IPS-15b (cell line): ENCODE data around the gene PHC1.

ENCODE experiments used
- H3K27me3 ChIP-seq: one replicate; pipeline ENCODE4 v1.6.1; 2013; ENCODE audit warnings: low read length; ENCODE audit not compliant: control insufficient read depth, insufficient read depth
- H3K36me3 ChIP-seq: one replicate; pipeline ENCODE4 v1.6.1; 2013; ENCODE audit warnings: low read length; ENCODE audit not compliant: control insufficient read depth, insufficient read depth
- H3K4me1 ChIP-seq: one replicate; pipeline ENCODE4 v1.6.1; 2013; ENCODE audit warnings: mild to moderate bottlenecking, low read length; ENCODE audit not compliant: control insufficient read depth, insufficient read depth
- H3K4me3 ChIP-seq: one replicate; pipeline ENCODE4 v1.5.1; 2013; ENCODE audit warnings: low read depth, low read length
- H3K9ac ChIP-seq: one replicate; pipeline ENCODE4 v1.6.1; 2013; ENCODE audit warnings: low read depth, mild to moderate bottlenecking, low read length
- H3K9me3 ChIP-seq: one replicate; pipeline ENCODE4 v1.6.1; 2013; ENCODE audit warnings: mild to moderate bottlenecking, low read length; ENCODE audit not compliant: control insufficient read depth, insufficient read depth

PHC1 gene

GRCh38 chr12:8953773-8954402 is 39.6 kb downstream of the PHC1 start:
- Histone ChIP-seq H3K27me3 (no peaks in the 10 kb centered on the region), H3K4me3 (no peak overlapping the region), H3K4me1 (no peaks in the 10 kb centered on the region), H3K9ac (no peak overlapping the region), H3K36me3 (peaks cover 5% of the 10 kb centered on the region), H3K9me3 (peaks cover 6% of the 10 kb centered on the region)

DNA sequence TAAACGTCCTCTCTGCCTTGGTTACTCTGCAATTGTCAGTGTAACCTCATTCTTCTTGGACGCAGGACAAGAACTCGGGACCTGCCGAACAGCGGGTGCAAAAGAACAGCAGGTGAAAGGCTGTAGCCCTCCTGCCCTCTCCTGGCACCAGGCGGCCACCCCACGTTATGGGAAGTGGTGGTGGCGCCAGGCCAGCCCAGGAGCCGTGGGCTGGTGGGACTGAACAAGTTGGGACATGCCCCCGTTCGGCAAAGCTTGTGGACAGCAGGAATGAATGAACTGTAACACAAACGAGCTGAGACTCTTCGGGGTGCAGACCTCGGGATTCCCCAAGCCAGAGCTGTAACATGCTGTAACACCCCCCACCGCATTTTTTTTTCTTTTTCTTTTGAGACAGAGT is 41.8 kb downstream of the PHC1 start:
- Histone ChIP-seq H3K27me3 (no peaks in the 10 kb centered on the region), H3K9me3 (peaks cover 6% of the 10 kb centered on the region), H3K4me3 (no peak overlapping the region), H3K4me1 (no peaks in the 10 kb centered on the region), H3K9ac (no peak overlapping the region), H3K36me3 (peaks cover 5% of the 10 kb centered on the region)

DNA sequence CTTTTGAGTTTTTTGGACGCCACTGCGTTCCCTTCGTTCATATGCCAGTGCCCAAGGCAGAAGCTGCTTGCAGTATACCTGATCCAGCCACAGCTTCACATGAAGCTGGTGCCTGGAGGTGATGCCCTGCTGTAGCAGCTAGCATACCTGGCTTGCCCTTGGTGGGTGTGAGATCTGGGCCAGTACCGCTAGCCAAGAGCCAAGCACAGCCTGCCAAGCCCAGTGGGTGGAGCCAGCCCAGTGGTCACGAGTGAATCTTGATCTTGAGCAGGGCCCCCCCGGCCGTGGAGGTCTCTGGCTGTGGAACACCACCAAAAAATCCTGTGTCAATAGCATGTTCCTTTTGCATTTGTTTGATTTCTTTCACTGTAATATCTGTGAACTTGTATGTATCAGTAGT is 42.5 kb downstream of the PHC1 start:
- H3K9me3 ChIP-seq, result peaks cover 6% of the 10 kb centered on the region
- H3K9ac ChIP-seq, result no peak overlapping the region
- no peak overlapping the region for H3K4me3 ChIP-seq
- H3K36me3 ChIP-seq, result peaks cover 5% of the 10 kb centered on the region
- H3K4me1 ChIP-seq, result no peaks in the 10 kb centered on the region
- no peaks in the 10 kb centered on the region for H3K27me3 ChIP-seq

GRCh38 chr12:8957561-8957960 is 43.3 kb downstream of the PHC1 start:
- no peaks in the 10 kb centered on the region for H3K27me3 ChIP-seq
- H3K9ac ChIP-seq, result no peak overlapping the region
- peaks cover 6% of the 10 kb centered on the region for H3K9me3 ChIP-seq
- H3K4me1 ChIP-seq, result no peaks in the 10 kb centered on the region
- H3K36me3 ChIP-seq, result peaks cover 5% of the 10 kb centered on the region
- no peak overlapping the region for H3K4me3 ChIP-seq

- no peak overlapping the region for H3K9ac ChIP-seq
- no peaks in the 10 kb centered on the region for H3K4me1 ChIP-seq
- no peaks in the 10 kb centered on the region for H3K27me3 ChIP-seq
- peaks cover 5% of the 10 kb centered on the region for H3K36me3 ChIP-seq
- no peak overlapping the region for H3K4me3 ChIP-seq
- peaks cover 6% of the 10 kb centered on the region for H3K9me3 ChIP-seq
Measured at GRCh38 chr12:8958066-8958465, 43.8 kb downstream of the PHC1 start.

DNA sequence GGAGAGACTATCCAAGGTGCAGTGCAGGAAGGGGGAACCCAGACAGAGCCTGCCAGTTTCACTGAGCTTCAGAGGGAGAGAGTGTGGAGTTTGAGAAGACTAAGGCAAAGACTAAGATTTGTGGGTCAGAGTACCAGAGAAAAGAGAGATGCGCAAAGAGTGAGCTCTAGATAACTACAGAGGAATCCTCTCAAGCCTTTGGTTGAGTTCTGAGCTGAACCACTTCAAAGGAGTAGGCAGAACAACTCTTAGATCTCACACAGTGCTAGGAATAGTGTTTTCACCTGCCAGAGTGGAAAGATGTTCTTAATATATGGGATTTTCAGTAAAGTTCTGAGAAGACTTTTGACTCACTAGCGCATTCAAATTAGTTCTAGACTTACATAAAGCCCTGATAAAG is 45.9 kb downstream of the PHC1 start:
- Histone ChIP-seq H3K4me3 (no peak overlapping the region), H3K36me3 (peaks cover 5% of the 10 kb centered on the region), H3K9me3 (peaks cover 6% of the 10 kb centered on the region), H3K9ac (no peak overlapping the region), H3K4me1 (no peaks in the 10 kb centered on the region), H3K27me3 (no peaks in the 10 kb centered on the region)

- Histone ChIP-seq H3K27me3 (no peaks in the 10 kb centered on the region), H3K4me1 (no peaks in the 10 kb centered on the region), H3K9me3 (no peaks in the 10 kb centered on the region), H3K4me3 (no peak overlapping the region), H3K36me3 (no peaks in the 10 kb centered on the region), H3K9ac (no peak overlapping the region)
Measured at GRCh38 chr12:8968761-8969160, 54.5 kb downstream of the PHC1 start.

DNA sequence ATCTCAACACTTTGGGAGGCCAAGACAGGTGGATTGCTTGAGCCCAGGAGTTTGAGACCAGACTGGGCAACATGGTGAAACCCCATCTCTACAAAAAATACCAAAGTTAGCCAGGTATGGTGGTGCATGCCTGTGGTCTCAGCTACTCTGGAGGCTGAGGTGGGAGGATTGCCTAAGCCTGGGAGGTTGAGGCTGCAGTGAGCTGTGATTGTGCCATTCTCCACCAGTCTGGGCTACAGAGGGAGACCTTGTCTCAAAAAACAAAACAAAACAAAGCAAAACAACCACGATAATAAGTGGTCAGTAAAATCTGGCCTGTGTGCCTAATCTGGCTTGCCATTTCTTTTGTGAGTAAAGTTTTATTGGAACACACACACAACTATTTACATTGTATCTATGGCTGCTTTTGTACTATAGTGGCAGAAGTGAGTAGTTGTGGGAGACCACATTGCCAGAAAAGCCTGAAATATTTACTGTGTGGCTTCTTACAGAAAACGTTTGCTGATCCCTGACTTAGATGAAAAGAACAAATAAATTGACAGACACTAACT is 55.6 kb downstream of the PHC1 start:
- H3K9me3 ChIP-seq, result no peaks in the 10 kb centered on the region
- no peak overlapping the region for H3K9ac ChIP-seq
- H3K4me3 ChIP-seq, result no peak overlapping the region
- H3K27me3 ChIP-seq, result no peaks in the 10 kb centered on the region
- no peaks in the 10 kb centered on the region for H3K36me3 ChIP-seq
- H3K4me1 ChIP-seq, result no peaks in the 10 kb centered on the region

- Histone ChIP-seq H3K9ac (no peak overlapping the region), H3K9me3 (no peaks in the 10 kb centered on the region), H3K36me3 (no peaks in the 10 kb centered on the region), H3K4me1 (no peaks in the 10 kb centered on the region), H3K4me3 (no peak overlapping the region), H3K27me3 (no peaks in the 10 kb centered on the region)
Measured at GRCh38 chr12:8970432-8970831, 56.1 kb downstream of the PHC1 start.

GRCh38 chr12:8980137-8980536 is 65.8 kb downstream of the PHC1 start:
- Histone ChIP-seq H3K4me1 (no peaks in the 10 kb centered on the region), H3K4me3 (no peak overlapping the region), H3K36me3 (no peaks in the 10 kb centered on the region), H3K27me3 (no peaks in the 10 kb centered on the region), H3K9ac (no peak overlapping the region), H3K9me3 (no peaks in the 10 kb centered on the region)

DNA sequence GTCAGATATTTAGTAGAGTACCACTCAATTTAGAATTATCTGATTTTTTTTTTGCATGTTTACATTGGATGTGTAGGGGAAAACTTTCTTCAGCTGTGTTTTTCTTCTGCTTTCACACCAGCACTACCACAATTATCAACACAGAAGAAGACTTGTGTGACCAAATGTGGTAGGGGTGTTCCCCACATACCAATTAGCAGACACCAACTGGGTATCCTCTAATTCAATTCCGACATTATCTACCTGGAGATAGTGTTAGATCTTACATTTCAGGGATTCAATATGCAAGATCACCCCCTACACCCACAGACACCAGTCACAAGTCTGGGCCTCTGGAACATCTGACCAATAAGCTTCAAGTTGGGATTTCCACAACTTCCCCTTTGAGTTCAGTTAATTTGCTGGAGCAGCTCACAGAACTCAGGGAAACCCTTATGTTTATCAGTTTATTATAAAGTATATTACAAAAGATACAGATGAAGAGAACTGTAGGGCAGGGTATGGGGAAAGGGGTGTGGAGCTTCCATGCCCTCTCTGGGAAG is 71.0 kb downstream of the PHC1 start:
- H3K4me3 ChIP-seq, result no peak overlapping the region
- no peaks in the 10 kb centered on the region for H3K9me3 ChIP-seq
- H3K27me3 ChIP-seq, result no peaks in the 10 kb centered on the region
- no peaks in the 10 kb centered on the region for H3K36me3 ChIP-seq
- no peaks in the 10 kb centered on the region for H3K4me1 ChIP-seq
- H3K9ac ChIP-seq, result no peak overlapping the region

DNA sequence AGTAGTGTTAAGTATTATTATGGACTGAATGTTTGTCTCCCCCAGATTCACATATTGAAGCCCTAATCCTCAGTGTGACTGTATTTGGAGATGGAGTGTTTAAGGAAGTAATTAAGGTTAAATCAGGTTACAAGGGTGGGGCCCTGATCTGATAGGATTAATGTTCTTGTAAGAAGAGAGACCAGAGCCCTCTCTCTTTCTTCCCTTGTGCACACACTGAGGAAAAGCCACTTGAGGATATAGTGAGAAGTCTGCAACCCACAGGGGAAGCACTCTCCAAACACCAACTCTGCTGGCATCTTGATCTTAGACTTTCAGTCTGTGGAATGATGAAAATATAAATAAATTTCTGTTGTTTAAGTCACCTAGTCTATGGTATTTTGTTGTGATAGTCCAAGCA is 72.9 kb downstream of the PHC1 start:
- H3K4me1 ChIP-seq, result no peaks in the 10 kb centered on the region
- no peaks in the 10 kb centered on the region for H3K9me3 ChIP-seq
- H3K4me3 ChIP-seq, result no peak overlapping the region
- no peak overlapping the region for H3K9ac ChIP-seq
- H3K36me3 ChIP-seq, result no peaks in the 10 kb centered on the region
- no peaks in the 10 kb centered on the region for H3K27me3 ChIP-seq
